ENCODE measurements around the gene INSIG2. TPM values are rescaled to one million over a fixed set of nuclear protein-coding genes. Genes with fewer than 3 reads are reported as not detected.
A peak's percentile ranks its signal among the peaks of the same experiment; 100 is the strongest.

The INSIG2 gene
- total RNA-seq, 1 experiment from 2014 or later = 8.5 TPM

DNA sequence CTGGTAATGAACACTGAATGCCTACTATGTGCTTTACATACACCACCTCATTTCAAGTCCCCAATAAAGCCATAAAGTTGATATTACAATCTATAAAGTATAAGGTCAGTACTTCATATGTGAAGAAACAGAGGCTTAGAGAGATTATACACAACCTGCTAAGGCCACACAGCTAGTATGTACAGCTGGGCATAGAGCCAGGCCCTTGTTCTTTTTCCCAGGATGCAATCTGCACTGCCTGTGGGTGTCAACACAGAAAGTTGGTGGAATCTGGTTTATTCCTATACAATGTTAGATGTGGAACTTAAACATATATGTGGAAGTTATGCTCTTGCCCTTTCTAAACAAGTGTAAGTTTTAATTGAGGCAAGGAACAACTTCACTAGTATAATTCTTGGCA, 32.8 kb downstream of the INSIG2 start:
- peaks cover 20% of the 10 kb centered on the region for H3F3A ChIP-seq (ENCODE audit: low read length, unreplicated experiment)
- DNase-seq = peak; percentile 23
- intact Hi-C loops (cut with micrococcal nuclease) = loop anchor here (5.0 kb wide), 1 partner anchor 34 kb away; the partner anchor contains the start of gene INSIG2

DNA sequence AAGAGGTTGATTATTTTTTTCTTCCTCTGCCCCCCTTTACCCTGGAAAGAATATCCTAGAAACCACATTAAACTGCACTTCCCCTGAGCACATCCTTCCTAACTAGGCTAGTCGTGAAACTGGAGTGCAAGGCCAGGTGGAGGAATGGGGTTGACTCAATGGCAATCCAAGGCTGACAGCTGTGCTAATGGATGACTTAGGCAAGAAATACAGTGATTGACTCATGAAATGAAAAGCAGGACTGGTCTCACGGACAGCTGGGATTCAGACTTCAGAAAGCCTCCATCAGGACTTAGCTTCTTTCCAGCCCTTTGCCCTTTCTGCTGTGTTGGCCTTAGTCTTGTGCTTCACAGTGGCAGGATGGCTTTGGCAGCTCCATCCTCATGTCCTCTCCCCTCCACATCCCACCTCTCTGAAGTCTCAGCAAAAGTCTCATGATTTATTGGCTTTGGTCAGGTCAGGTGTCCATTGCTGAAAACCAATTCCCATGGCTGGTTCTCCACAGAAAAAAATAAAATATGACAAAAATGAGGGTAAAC, 33.8 kb downstream of the INSIG2 start:
- BruUV-seq (replicated peaks) = no TSS peak
- Histone ChIP-seq H3K4me3 (ENCODE audit: low read length) (no peak overlapping the region), H3K27me3 (ENCODE audit: low read length) (no peaks in the 10 kb centered on the region), H3F3A (ENCODE audit: low read length, unreplicated experiment) (peaks cover 20% of the 10 kb centered on the region), H3K27ac (ENCODE audit: low read length) (peak overlapping the region; percentile 99), H3K4me1 (ENCODE audit: insufficient read depth, low read length) (peaks cover 57% of the 10 kb centered on the region), H3K9me2 (replicated peaks; ENCODE audit: low read length) (no peaks in the 10 kb centered on the region), H3K36me3 (ENCODE audit: low read depth, low read length) (no peaks in the 10 kb centered on the region), H3K79me2 (ENCODE audit: low read length) (no peaks in the 10 kb centered on the region), H2AFZ (ENCODE audit: low read length) (no peak overlapping the region), H4K20me1 (ENCODE audit: low read length) (no peaks in the 10 kb centered on the region), H3K9me3 (ENCODE audit: low read length) (no peaks in the 10 kb centered on the region), H3K4me2 (ENCODE audit: low read length) (peak overlapping the region; percentile 81; the same call in 1 of the 2 replicates), H3K9ac (ENCODE audit: low read length) (peak overlapping the region; percentile 85)
- ChIA-PET CTCF (interaction anchor here (0.7 kb wide), 1 partner anchor 21 kb away, joined by 3 read pairs; no protein-coding TSS in a partner anchor), POLR2A (ENCODE audit: unreplicated experiment) (interaction anchor here (0.8 kb wide), 1 partner anchor 83 kb away, joined by 3 read pairs; no protein-coding TSS in a partner anchor)
- intact Hi-C loops (cut with micrococcal nuclease) = loop anchor here (5.0 kb wide), 1 partner anchor 35 kb away; the partner anchor contains the start of gene INSIG2
- peak; percentile 40 for DNase-seq
- TF ChIP-seq, protein P1, sequence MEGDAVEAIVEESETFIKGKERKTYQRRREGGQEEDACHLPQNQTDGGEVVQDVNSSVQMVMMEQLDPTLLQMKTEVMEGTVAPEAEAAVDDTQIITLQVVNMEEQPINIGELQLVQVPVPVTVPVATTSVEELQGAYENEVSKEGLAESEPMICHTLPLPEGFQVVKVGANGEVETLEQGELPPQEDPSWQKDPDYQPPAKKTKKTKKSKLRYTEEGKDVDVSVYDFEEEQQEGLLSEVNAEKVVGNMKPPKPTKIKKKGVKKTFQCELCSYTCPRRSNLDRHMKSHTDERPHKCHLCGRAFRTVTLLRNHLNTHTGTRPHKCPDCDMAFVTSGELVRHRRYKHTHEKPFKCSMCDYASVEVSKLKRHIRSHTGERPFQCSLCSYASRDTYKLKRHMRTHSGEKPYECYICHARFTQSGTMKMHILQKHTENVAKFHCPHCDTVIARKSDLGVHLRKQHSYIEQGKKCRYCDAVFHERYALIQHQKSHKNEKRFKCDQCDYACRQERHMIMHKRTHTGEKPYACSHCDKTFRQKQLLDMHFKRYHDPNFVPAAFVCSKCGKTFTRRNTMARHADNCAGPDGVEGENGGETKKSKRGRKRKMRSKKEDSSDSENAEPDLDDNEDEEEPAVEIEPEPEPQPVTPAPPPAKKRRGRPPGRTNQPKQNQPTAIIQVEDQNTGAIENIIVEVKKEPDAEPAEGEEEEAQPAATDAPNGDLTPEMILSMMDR (conservative IDR thresholded peaks at IDR 0.05; ENCODE audit: low read depth, low read length) = no peak
- TF ChIP-seq EZH2 (IDR thresholded peaks at IDR 0.05; ENCODE audit: low read length, unreplicated experiment) = no peak
- TF ChIP-seq EZH2phosphoT487 (IDR thresholded peaks at IDR 0.05; ENCODE audit: borderline replicate concordance, low read length) = no peak
- ATAC-seq = no peak

More for the DNA sequence above, 32.8 kb downstream of the INSIG2 start:
- Histone ChIP-seq H3K4me3 (ENCODE audit: low read length) (no peak overlapping the region), H3K9me3 (ENCODE audit: low read length) (no peaks in the 10 kb centered on the region), H4K20me1 (ENCODE audit: low read length) (no peaks in the 10 kb centered on the region), H3K9me2 (replicated peaks; ENCODE audit: low read length) (no peaks in the 10 kb centered on the region), H3K27ac (ENCODE audit: low read length) (peak overlapping the region; percentile 99), H3K36me3 (ENCODE audit: low read depth, low read length) (no peaks in the 10 kb centered on the region), H2AFZ (ENCODE audit: low read length) (no peak overlapping the region), H3K27me3 (ENCODE audit: low read length) (no peaks in the 10 kb centered on the region), H3K9ac (ENCODE audit: low read length) (no peak overlapping the region; the same call in 1 of the 2 replicates), H3K79me2 (ENCODE audit: low read length) (no peaks in the 10 kb centered on the region), H3K4me1 (ENCODE audit: insufficient read depth, low read length) (peaks cover 57% of the 10 kb centered on the region), H3K4me2 (ENCODE audit: low read length) (0 out of 2 replicates have a peak overlapping the region, but pooled peaks have one; percentile 14)
- ChIA-PET POLR2A (ENCODE audit: unreplicated experiment) (no interaction called here), CTCF (no interaction called here)
- no TSS peak for BruUV-seq (replicated peaks)
- TF ChIP-seq EZH2phosphoT487 (IDR thresholded peaks at IDR 0.05; ENCODE audit: borderline replicate concordance, low read length) = no peak
- TF ChIP-seq, protein P1 (conservative IDR thresholded peaks at IDR 0.05; ENCODE audit: low read depth, low read length) = no peak
- no peak for TF ChIP-seq EZH2 (IDR thresholded peaks at IDR 0.05; ENCODE audit: low read length, unreplicated experiment)
- no peak for ATAC-seq

Measured in PC-3 (cell line).